HL-60 (cell line): ENCODE data around the gene GSTO2.

Source experiments
- CTCF ChIP-seq: IDR thresholded peaks from one replicate; pipeline ENCODE4 v1.5.1; 2011; ENCODE audit warnings: low read length, control low read depth, inconsistent platforms; ENCODE audit not compliant: insufficient read depth
- GABPA ChIP-seq: IDR thresholded peaks from 2 replicates; pipeline ENCODE4 v1.6.1; 2012; ENCODE audit warnings: low read depth
- POLR2AphosphoS5 ChIP-seq: IDR thresholded peaks from 2 replicates; pipeline ENCODE4 v1.6.1; 2012; ENCODE audit warnings: low read depth
- REST ChIP-seq: IDR thresholded peaks from 2 replicates; pipeline ENCODE4 v1.6.1; 2012; ENCODE audit warnings: low read depth; ENCODE audit not compliant: insufficient replicate concordance
- SPI1 ChIP-seq: IDR thresholded peaks from 2 replicates; pipeline ENCODE4 v1.6.1; 2012; ENCODE audit warnings: low read depth, mild to moderate bottlenecking, borderline replicate concordance

GRCh38 chr10:104243512-104243911 lies 25.5 kb upstream of the GSTO2 start:
- TF ChIP-seq POLR2AphosphoS5, result no peak
- no peak for TF ChIP-seq CTCF
- TF ChIP-seq REST, result no peak
- TF ChIP-seq GABPA, result no peak
- no peak for TF ChIP-seq SPI1
